ENCODE data around the gene OR5M8. TPM values are rescaled to one million over a fixed set of nuclear protein-coding genes. Genes with fewer than 3 reads are reported as not detected.

OR5M8 gene
- total and polyA plus RNA-seq, 7 experiments from 2014 or later = not detected

Other genes with a start within 250 kb of the OR5M8 start
- not detected for gene OR5T3, start 239.1 kb downstream of the OR5M8 start, total RNA-seq
- not detected for gene OR5T3, start 239.1 kb downstream of the OR5M8 start, polyA plus RNA-seq
- not detected for gene OR5T1, start 217.2 kb downstream of the OR5M8 start, total RNA-seq
- gene OR5T1, start 217.2 kb downstream of the OR5M8 start, polyA plus RNA-seq = not detected
- gene OR8H1, start 199.1 kb downstream of the OR5M8 start, total RNA-seq = not detected
- not detected for gene OR8H1, start 199.1 kb downstream of the OR5M8 start, polyA plus RNA-seq
- not detected for gene OR8K3, start 176.2 kb downstream of the OR5M8 start, total RNA-seq
- gene OR8K3, start 176.2 kb downstream of the OR5M8 start, polyA plus RNA-seq = not detected
- gene OR8K1, start 145.3 kb downstream of the OR5M8 start, total RNA-seq = not detected
- not detected for gene OR8K1, start 145.3 kb downstream of the OR5M8 start, polyA plus RNA-seq
- gene OR8J1, start 137.1 kb downstream of the OR5M8 start, total RNA-seq = not detected
- gene OR8J1, start 137.1 kb downstream of the OR5M8 start, polyA plus RNA-seq = not detected
- not detected for gene OR8U1, start 115.7 kb downstream of the OR5M8 start, total RNA-seq
- gene OR8U1, start 115.7 kb downstream of the OR5M8 start, polyA plus RNA-seq = not detected
- not detected for gene OR5AL1, start 78.7 kb downstream of the OR5M8 start, total RNA-seq
- gene OR5AL1, start 78.7 kb downstream of the OR5M8 start, polyA plus RNA-seq = not detected
- gene OR5M3, start 18.0 kb downstream of the OR5M8 start, total RNA-seq = not detected
- gene OR5M3, start 18.0 kb downstream of the OR5M8 start, polyA plus RNA-seq = not detected
- not detected for gene OR5M11, start 51.9 kb upstream of the OR5M8 start, total RNA-seq
- gene OR5M11, start 51.9 kb upstream of the OR5M8 start, polyA plus RNA-seq = not detected
- gene OR5M10, start 86.4 kb upstream of the OR5M8 start, total RNA-seq = not detected
- gene OR5M10, start 86.4 kb upstream of the OR5M8 start, polyA plus RNA-seq = not detected
- not detected for gene OR5M1, start 123.5 kb upstream of the OR5M8 start, total RNA-seq
- gene OR5M1, start 123.5 kb upstream of the OR5M8 start, polyA plus RNA-seq = not detected
- gene OR5AP2, start 151.1 kb upstream of the OR5M8 start, total RNA-seq = not detected
- gene OR5AP2, start 151.1 kb upstream of the OR5M8 start, polyA plus RNA-seq = not detected
- gene OR5AR1, start 172.3 kb upstream of the OR5M8 start, total RNA-seq = not detected
- gene OR5AR1, start 172.3 kb upstream of the OR5M8 start, polyA plus RNA-seq = not detected
- gene OR9G1, start 207.7 kb upstream of the OR5M8 start, total RNA-seq = not detected
- not detected for gene OR9G1, start 207.7 kb upstream of the OR5M8 start, polyA plus RNA-seq

Data from naive thymus-derived CD4-positive, alpha-beta T cell (primary cell).